SK-N-SH (cell line): ENCODE results near the gene MTREX. TPM values are rescaled to one million over a fixed set of nuclear protein-coding genes. Genes with fewer than 3 reads are reported as not detected.

Source experiments
- CTCF ChIA-PET: fragments of 300-600, 350-600 bp; formaldehyde crosslinking; extraction: SDS; loops from one replicate; lab custom pipeline; 2021; lab: Yijun Ruan, JAX
- POLR2A ChIA-PET: fragments of 350-600 bp; sonication (Branson Sonifier 250); formaldehyde crosslinking; extraction: SDS; loops from one replicate; lab custom pipeline; 2020; ENCODE audit warnings: antibody characterized with exemption, inconsistent platforms; lab: Yijun Ruan, JAX
- DNase-seq: peaks from one replicate; pipeline ENCODE4 v3.0.0; 2012
- H2AFZ ChIP-seq: fragments of 200-600 bp; sonication (generic); 2 replicates; pipeline ENCODE4 v1.8.1; 2016; ENCODE audit warnings: antibody characterized with exemption, mild to moderate bottlenecking, low read depth
- H3F3A ChIP-seq: fragments of 200-600 bp; sonication (generic); replicated peaks from 2 replicates; pipeline ENCODE3; 2016; ENCODE audit warnings: antibody characterized with exemption, mild to moderate bottlenecking; ENCODE audit not compliant: insufficient read depth
- H3K27ac ChIP-seq, 2 experiments: fragments of 200-500 bp in 1 of 2; fragments of 200-600 bp in 1 of 2; sonication (Bioruptor generic) in 1 of 2; sonication (generic), shearing (Covaris generic) in 1 of 2; 2 replicates each; pipeline versions ENCODE4 v1.5.1 to v1.6.1; 2014 to 2016; ENCODE audit warnings: low read depth in 2 of 2, inconsistent platforms in 1 of 2, low read length in 1 of 2, mild to moderate bottlenecking in 1 of 2, mixed read lengths in 1 of 2
- H3K27me3 ChIP-seq: fragments of 200-600 bp; sonication (generic), shearing (Covaris generic); 2 replicates; pipeline ENCODE4 v1.6.1; 2016; ENCODE audit warnings: mixed run types; ENCODE audit not compliant: insufficient read depth
- H3K36me3 ChIP-seq, 2 experiments: fragments of 200-500 bp in 1 of 2; fragments of 200-600 bp in 1 of 2; sonication (Bioruptor generic) in 1 of 2; sonication (generic) in 1 of 2; replicated peaks in 1 of 2; 2 replicates each; pipeline versions ENCODE3 to v1.5.1; 2014 to 2016; ENCODE audit warnings: low read length in 1 of 2, mild to moderate bottlenecking in 1 of 2; ENCODE audit not compliant: insufficient read depth in 2 of 2, control insufficient read depth in 1 of 2
- H3K4me1 ChIP-seq, 2 experiments: fragments of 200-500 bp in 1 of 2; fragments of 200-600 bp in 1 of 2; sonication (Bioruptor generic) in 1 of 2; sonication (generic), shearing (Covaris generic) in 1 of 2; 2 replicates each; pipeline versions ENCODE4 v1.5.1 to v1.6.1; 2014 to 2016; ENCODE audit warnings: low read depth in 1 of 2, low read length in 1 of 2, mixed run types in 1 of 2; ENCODE audit not compliant: insufficient read depth in 2 of 2, control insufficient read depth in 1 of 2
- H3K4me2 ChIP-seq: fragments of 200-600 bp; sonication (generic), shearing (Covaris generic); 2 replicates; pipeline ENCODE4 v1.6.1; 2017; ENCODE audit warnings: mixed run types
- H3K4me3 ChIP-seq, 2 experiments: fragments of 200-500 bp in 1 of 2; fragments of 200-600 bp in 1 of 2; sonication (Bioruptor generic) in 1 of 2; sonication (generic), shearing (Covaris generic) in 1 of 2; 2 replicates each; pipeline versions ENCODE4 v1.5.1 to v1.8.1; 2014 to 2016; ENCODE audit warnings: low read depth in 2 of 2, inconsistent platforms in 1 of 2, low read length in 1 of 2, mild to moderate bottlenecking in 1 of 2, mixed read lengths in 1 of 2, moderate library complexity in 1 of 2
- H3K79me2 ChIP-seq: fragments of 200-600 bp; sonication (generic); 2 replicates; pipeline ENCODE4 v1.8.1; 2017; ENCODE audit warnings: mild to moderate bottlenecking; ENCODE audit not compliant: insufficient read depth
- H3K9ac ChIP-seq: fragments of 200-600 bp; sonication (generic); 2 replicates; pipeline ENCODE4 v1.6.1; 2017; ENCODE audit warnings: mixed run types
- H3K9me2 ChIP-seq: fragments of 200-600 bp; sonication (generic); 2 replicates; pipeline ENCODE4 v1.6.1; 2017; ENCODE audit warnings: mixed run types
- H3K9me3 ChIP-seq: fragments of 200-600 bp; sonication (generic); 2 replicates; pipeline ENCODE4 v1.6.1; 2017; ENCODE audit warnings: mixed run types, mild to moderate bottlenecking, moderate library complexity
- H4K20me1 ChIP-seq: fragments of 200-600 bp; sonication (generic); 2 replicates; pipeline ENCODE4 v1.6.1; 2017; ENCODE audit warnings: mild to moderate bottlenecking, mixed run types; ENCODE audit not compliant: insufficient read depth
- FOXJ3 ChIP-seq: sonication (generic); formaldehyde crosslinking; IDR thresholded peaks from 2 replicates; pipeline ENCODE4 v1.5.1; 2020; ENCODE audit warnings: mild to moderate bottlenecking, missing genetic modification reagents
- GABPA ChIP-seq: IDR thresholded peaks from 2 replicates; pipeline ENCODE4 v1.4.0; 2012; ENCODE audit warnings: low read depth, mild to moderate bottlenecking
- GATA2 ChIP-seq: sonication (generic); formaldehyde crosslinking; IDR thresholded peaks from 2 replicates; pipeline ENCODE4 v1.5.0; 2020; ENCODE audit warnings: mild to moderate bottlenecking, missing genetic modification reagents
- JUND ChIP-seq: IDR thresholded peaks from 2 replicates; pipeline ENCODE4 v1.4.0; 2012
- MAX ChIP-seq: IDR thresholded peaks from 2 replicates; pipeline ENCODE4 v1.4.0; 2012; ENCODE audit warnings: low read depth
- MEF2A ChIP-seq: IDR thresholded peaks from 2 replicates; pipeline ENCODE4 v1.4.0; 2012; ENCODE audit warnings: low read depth, borderline replicate concordance
- NFIC ChIP-seq: IDR thresholded peaks from 2 replicates; pipeline ENCODE4 v1.4.0; 2012; ENCODE audit warnings: borderline replicate concordance
- POLR2AphosphoS5 ChIP-seq: IDR thresholded peaks from 2 replicates; pipeline ENCODE4 v1.6.1; 2012; ENCODE audit warnings: low read depth, low read length
- RFX5 ChIP-seq: IDR thresholded peaks from 2 replicates; pipeline ENCODE4 v1.6.1; 2012; ENCODE audit warnings: mild to moderate bottlenecking, improper control_type of control experiment, low read length
- RXRA ChIP-seq: IDR thresholded peaks from 2 replicates; pipeline ENCODE4 v1.4.0; 2012; ENCODE audit warnings: low read depth, mild to moderate bottlenecking, borderline replicate concordance
- SIN3A ChIP-seq: IDR thresholded peaks from 2 replicates; pipeline ENCODE4 v1.6.1; 2012; ENCODE audit warnings: low read depth, mild to moderate bottlenecking, low read length, moderate library complexity, borderline replicate concordance
- SMC3 ChIP-seq: IDR thresholded peaks from 2 replicates; pipeline ENCODE4 v1.6.1; 2012; ENCODE audit warnings: low read depth, low read length, improper control_type of control experiment
- TCF12 ChIP-seq: IDR thresholded peaks from 2 replicates; pipeline ENCODE4 v1.4.0; 2012
- USF1 ChIP-seq: IDR thresholded peaks from 2 replicates; pipeline ENCODE4 v1.4.0; 2012; ENCODE audit warnings: low read depth, borderline replicate concordance
- YY1 ChIP-seq: IDR thresholded peaks from 2 replicates; pipeline ENCODE4 v1.4.0; 2012; ENCODE audit warnings: low read depth, mild to moderate bottlenecking
- WGBS: methylation state at CpG from one replicate; pipeline ENCODE4 v1.1.6; 2017; ENCODE audit warnings: low lambda C conversion rate; 5-methylcytosine and 5-hydroxymethylcytosine counted together
- polyA plus RNA-seq, 3 experiments: library from polyadenylated mRNA; depleted of rRNA; stranded (reverse); fragments of >200 nt; gene quantifications; 2 replicates each; pipeline ENCODE4 v1.2.3, GENCODE V29; 2012
- TF ChIP-seq, protein P1 (sequence below): fragments of 150-350 bp; IDR thresholded peaks from 2 replicates; pipeline ENCODE4 v1.6.1; 2017; ENCODE audit warnings: antibody characterized with exemption, low read length, low read depth, borderline replicate concordance
- TF ChIP-seq, protein P2 (sequence below): IDR thresholded peaks from 2 replicates; pipeline ENCODE4; 2012

MTREX gene
- polyA plus RNA-seq, 1 of the 3 experiments (the other 2 are of a cell fraction) = 11.2 TPM

DNA sequence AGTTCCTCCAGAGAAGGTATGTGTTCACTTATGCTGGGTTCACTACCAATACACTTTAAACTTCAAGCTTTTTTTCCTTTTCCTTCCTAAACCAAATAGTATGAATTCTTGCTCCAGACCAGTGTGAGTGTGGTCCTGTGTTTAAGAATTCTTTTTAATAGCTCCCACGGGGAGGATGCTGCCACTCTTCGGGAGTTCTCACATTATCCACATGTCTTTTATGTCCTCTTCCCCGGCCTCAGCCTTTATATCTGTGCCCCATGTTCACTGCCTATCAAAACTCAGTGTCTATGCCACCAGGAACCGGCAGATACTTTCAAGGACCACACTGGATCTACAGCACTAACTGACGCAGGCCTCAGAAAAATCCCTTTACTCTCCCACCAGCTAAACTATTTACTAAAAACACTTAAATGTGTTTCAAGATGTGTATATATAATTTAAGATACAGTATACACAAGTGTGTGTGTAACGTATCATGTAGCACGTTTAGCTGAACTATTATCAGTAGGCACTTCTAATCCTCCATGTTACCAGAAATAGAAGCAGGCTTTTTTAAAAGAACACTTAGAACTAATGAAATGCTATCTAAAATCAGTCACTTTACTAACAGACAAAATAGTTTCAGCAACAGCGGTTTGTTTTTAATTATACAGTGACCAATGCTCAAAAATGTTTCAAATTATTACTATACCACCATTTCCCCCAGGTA, 139.0 kb downstream of the MTREX start:
- TF ChIP-seq RFX5 (no peak), JUND (no peak), FOXJ3 (CRISPR knock-in tag) (no peak), SMC3 (no peak), USF1 (no peak), POLR2AphosphoS5 (no peak), SIN3A (no peak), RXRA (no peak), NFIC (no peak), GABPA (no peak), GATA2 (no peak), YY1 (no peak), MEF2A (no peak)
- TF ChIP-seq, all 33 proteins: peak for 0
- ChIA-PET CTCF (interaction anchor here (0.6 kb wide), 1 partner anchor 48 kb away, joined by 3 read pairs; no protein-coding TSS in a partner anchor), POLR2A (no interaction called here)
- H4K20me1 ChIP-seq = no peaks in the 10 kb centered on the region
- H3K79me2 ChIP-seq = peaks cover 13% of the 10 kb centered on the region; the same call in 1 of the 2 replicates
- no peak overlapping the region; a peak in 1 of 4 replicates for H3K27ac ChIP-seq
- no peaks in the 10 kb centered on the region for H3K9me3 ChIP-seq
- H3F3A ChIP-seq = no peaks in the 10 kb centered on the region
- no peak overlapping the region for H2AFZ ChIP-seq
- WGBS = 91% methylated on average over 8 of the region's 8 CpGs
- H3K36me3 ChIP-seq = no peaks in the 10 kb centered on the region
- no peak overlapping the region for H3K9ac ChIP-seq
- H3K27me3 ChIP-seq = no peaks in the 10 kb centered on the region
- no peak for DNase-seq
- H3K4me3 ChIP-seq = no peak overlapping the region
- no peak overlapping the region for H3K4me2 ChIP-seq
- H3K9me2 ChIP-seq = no peaks in the 10 kb centered on the region
- H3K4me1 ChIP-seq = peaks cover 0 to 4% of the 10 kb centered on the region in 2 experiments; a peak in 2 of 4 replicates

DNA sequence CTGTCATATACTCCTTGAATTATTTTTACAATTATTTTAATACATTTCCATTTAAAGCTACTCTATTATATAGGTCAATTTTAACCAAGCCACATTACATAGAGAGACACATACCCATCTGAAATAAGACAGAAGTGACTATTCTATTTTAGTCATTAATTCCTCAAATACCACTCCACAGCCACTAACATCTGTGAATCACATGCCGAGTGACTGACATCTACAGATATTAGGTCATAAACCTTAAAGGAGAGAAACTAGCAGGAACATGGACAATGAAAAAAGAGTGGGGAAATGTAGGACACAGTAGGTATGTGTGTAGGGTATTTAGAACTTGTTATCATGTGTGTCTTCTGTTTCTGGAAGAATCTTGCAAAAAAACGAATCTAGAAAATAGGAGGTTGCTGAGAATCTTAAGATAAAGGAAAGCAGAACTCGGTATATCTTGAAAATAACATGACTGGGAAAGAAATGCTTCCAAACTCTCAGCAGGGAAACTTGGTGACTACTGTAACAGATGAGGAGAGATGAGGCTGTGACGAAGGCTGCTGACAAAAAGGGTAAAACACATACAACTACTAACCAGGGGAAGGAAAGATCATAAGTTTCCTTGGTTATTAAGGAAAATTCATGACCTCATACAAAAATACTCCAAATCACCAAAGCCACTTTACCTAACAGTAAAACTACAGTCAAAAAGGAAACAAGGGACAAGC, 142.4 kb downstream of the MTREX start:
- H2AFZ ChIP-seq = no peak overlapping the region
- 79% methylated on average over 4 of the region's 4 CpGs for WGBS
- TF ChIP-seq MAX (peak; percentile 86), TCF12 (peak; percentile 81)
- TF ChIP-seq, protein P1, sequence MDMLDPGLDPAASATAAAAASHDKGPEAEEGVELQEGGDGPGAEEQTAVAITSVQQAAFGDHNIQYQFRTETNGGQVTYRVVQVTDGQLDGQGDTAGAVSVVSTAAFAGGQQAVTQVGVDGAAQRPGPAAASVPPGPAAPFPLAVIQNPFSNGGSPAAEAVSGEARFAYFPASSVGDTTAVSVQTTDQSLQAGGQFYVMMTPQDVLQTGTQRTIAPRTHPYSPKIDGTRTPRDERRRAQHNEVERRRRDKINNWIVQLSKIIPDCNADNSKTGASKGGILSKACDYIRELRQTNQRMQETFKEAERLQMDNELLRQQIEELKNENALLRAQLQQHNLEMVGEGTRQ = no peak
- TF ChIP-seq, protein P2, sequence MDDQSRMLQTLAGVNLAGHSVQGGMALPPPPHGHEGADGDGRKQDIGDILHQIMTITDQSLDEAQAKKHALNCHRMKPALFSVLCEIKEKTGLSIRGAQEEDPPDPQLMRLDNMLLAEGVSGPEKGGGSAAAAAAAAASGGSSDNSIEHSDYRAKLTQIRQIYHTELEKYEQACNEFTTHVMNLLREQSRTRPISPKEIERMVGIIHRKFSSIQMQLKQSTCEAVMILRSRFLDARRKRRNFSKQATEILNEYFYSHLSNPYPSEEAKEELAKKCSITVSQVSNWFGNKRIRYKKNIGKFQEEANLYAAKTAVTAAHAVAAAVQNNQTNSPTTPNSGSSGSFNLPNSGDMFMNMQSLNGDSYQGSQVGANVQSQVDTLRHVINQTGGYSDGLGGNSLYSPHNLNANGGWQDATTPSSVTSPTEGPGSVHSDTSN = peak; percentile 58
- no peaks in the 10 kb centered on the region for H3K27me3 ChIP-seq
- no peaks in the 10 kb centered on the region for H4K20me1 ChIP-seq
- peaks cover 17% of the 10 kb centered on the region; the same call in 1 of the 2 replicates for H3K79me2 ChIP-seq
- ChIA-PET POLR2A (no interaction called here), CTCF (no interaction called here)
- H3K4me1 ChIP-seq = peaks cover 0 to 4% of the 10 kb centered on the region in 2 experiments; a peak in 2 of 4 replicates
- no peaks in the 10 kb centered on the region for H3K36me3 ChIP-seq
- H3K9me2 ChIP-seq = no peaks in the 10 kb centered on the region
- no peak overlapping the region for H3K4me2 ChIP-seq
- H3F3A ChIP-seq = no peaks in the 10 kb centered on the region
- no peak overlapping the region for H3K27ac ChIP-seq
- no peaks in the 10 kb centered on the region for H3K9me3 ChIP-seq
- H3K9ac ChIP-seq = no peak overlapping the region
- H3K4me3 ChIP-seq = no peak overlapping the region
- no peak for DNase-seq
